HepG2 (cell line): ENCODE data around the gene IGFN1. TPM values are rescaled to one million over a fixed set of nuclear protein-coding genes. Genes with fewer than 3 reads are reported as not detected.
A peak's percentile ranks its signal among the peaks of the same experiment; 100 is the strongest.

Source experiments
- DNMT1 ChIP-seq: sonication (generic); formaldehyde crosslinking; IDR thresholded peaks from 2 replicates; pipeline ENCODE4 v1.5.1; 2020; ENCODE audit warnings: mild to moderate bottlenecking, missing genetic modification reagents
- NCOR1 ChIP-seq: fragments of 200-600 bp; sonication (generic); IDR thresholded peaks from 2 replicates; pipeline ENCODE4 v1.7.0; 2017; ENCODE audit warnings: antibody characterized with exemption, low read length, borderline replicate concordance
- PHF8 ChIP-seq: sonication (generic); formaldehyde crosslinking; IDR thresholded peaks from 2 replicates; pipeline ENCODE4 v1.5.0; 2020; ENCODE audit warnings: missing genetic modification reagents
- PRMT3 ChIP-seq: sonication (generic); formaldehyde crosslinking; IDR thresholded peaks from 2 replicates; pipeline ENCODE4 v1.8.1; 2022; ENCODE audit warnings: low read depth, mild to moderate bottlenecking, moderate library complexity, missing genetic modification reagents, borderline replicate concordance
- SP140L ChIP-seq: sonication (generic); formaldehyde crosslinking; IDR thresholded peaks from 2 replicates; pipeline ENCODE4 v1.4.0; 2020; ENCODE audit warnings: missing genetic modification reagents, borderline replicate concordance
- STAT5B ChIP-seq: sonication (generic); formaldehyde crosslinking; IDR thresholded peaks from 2 replicates; pipeline ENCODE4 v1.4.0; 2020; ENCODE audit warnings: missing genetic modification reagents
- TGIF2 ChIP-seq: IDR thresholded peaks from 2 replicates; pipeline ENCODE4 v1.6.1; 2016; ENCODE audit warnings: control low read depth, missing compliant biosample characterization
- ZFP36L1 ChIP-seq: sonication (generic); formaldehyde crosslinking; IDR thresholded peaks from 2 replicates; pipeline ENCODE4 v1.8.0; 2022; ENCODE audit warnings: mild to moderate bottlenecking, missing genetic modification reagents, moderate library complexity
- ZNF235 ChIP-seq: sonication (generic); formaldehyde crosslinking; IDR thresholded peaks from 2 replicates; pipeline ENCODE4 v1.8.1; 2023; ENCODE audit warnings: mild to moderate bottlenecking, missing genetic modification reagents, borderline replicate concordance
- ZNF431 ChIP-seq: sonication (generic); formaldehyde crosslinking; IDR thresholded peaks from 2 replicates; pipeline ENCODE4 v1.9.0; 2022; ENCODE audit warnings: missing genetic modification reagents, low read depth, mild to moderate bottlenecking, borderline replicate concordance
- ZNF468 ChIP-seq: sonication (generic); formaldehyde crosslinking; IDR thresholded peaks from 2 replicates; pipeline ENCODE4 v1.8.0; 2022; ENCODE audit warnings: mild to moderate bottlenecking, moderate library complexity, missing genetic modification reagents
- ZNF570 ChIP-seq: sonication (generic); formaldehyde crosslinking; IDR thresholded peaks from 2 replicates; pipeline ENCODE4 v1.4.0; 2020; ENCODE audit warnings: mild to moderate bottlenecking, missing genetic modification reagents, borderline replicate concordance
- ZNF709 ChIP-seq: sonication (generic); formaldehyde crosslinking; IDR thresholded peaks from 2 replicates; pipeline ENCODE4 v1.5.0; 2020; ENCODE audit warnings: mild to moderate bottlenecking, missing genetic modification reagents
- ZNF790 ChIP-seq: sonication (generic); formaldehyde crosslinking; IDR thresholded peaks from 2 replicates; pipeline ENCODE4 v1.8.0; 2022; ENCODE audit warnings: missing genetic modification reagents, mild to moderate bottlenecking, borderline replicate concordance
- polyA plus RNA-seq, 8 experiments: library from polyadenylated mRNA; depleted of rRNA in 3 of 8; stranded (reverse) in 7 of 8; unstranded in 1 of 8; fragments of >200 nt; fragmentation: Illumina TruSeq in 4 of 8; extraction: Trizol in 4 of 8; gene quantifications; 2 replicates each; pipeline versions ENCODE4 v1.2.1 to v1.2.3, GENCODE V29; 2011 to 2016; ENCODE audit warnings: low read depth in 4 of 8, missing spikeins in 1 of 8, mixed read lengths in 1 of 8; ENCODE audit not compliant: insufficient read depth in 1 of 8
- total RNA-seq, 5 experiments: library from RNA; depleted of rRNA; stranded (reverse); fragments of >200 nt; fragmentation: Illumina TruSeq; extraction: Trizol; gene quantifications; 2 replicates each; pipeline ENCODE4 v1.2.3, GENCODE V29; 2016; ENCODE audit warnings: low read depth in 1 of 5
- TF ChIP-seq, protein P1 (sequence below): sonication (generic); formaldehyde crosslinking; IDR thresholded peaks from 2 replicates; pipeline ENCODE4 v1.4.0; 2020; ENCODE audit warnings: missing genetic modification reagents, low read depth, mild to moderate bottlenecking, borderline replicate concordance
- TF ChIP-seq, protein P2 (sequence below): sonication (generic); formaldehyde crosslinking; IDR thresholded peaks from 2 replicates; pipeline ENCODE4 v1.4.0; 2020; ENCODE audit warnings: missing genetic modification reagents
- TF ChIP-seq, protein P3 (sequence below): sonication (generic); formaldehyde crosslinking; IDR thresholded peaks from 2 replicates; pipeline ENCODE4 v1.4.0; 2020; ENCODE audit warnings: missing genetic modification reagents
- TF ChIP-seq, protein P4 (sequence below): sonication (generic); formaldehyde crosslinking; IDR thresholded peaks from 2 replicates; pipeline ENCODE4 v1.9.0; 2021; ENCODE audit warnings: missing genetic modification reagents, borderline replicate concordance

The IGFN1 gene
- total and polyA plus RNA-seq, 2 of the 13 experiments (the other 11 are each of a cell fraction or from before 2014, with no cell fraction given) = 0.04 to 0.05 TPM

DNA sequence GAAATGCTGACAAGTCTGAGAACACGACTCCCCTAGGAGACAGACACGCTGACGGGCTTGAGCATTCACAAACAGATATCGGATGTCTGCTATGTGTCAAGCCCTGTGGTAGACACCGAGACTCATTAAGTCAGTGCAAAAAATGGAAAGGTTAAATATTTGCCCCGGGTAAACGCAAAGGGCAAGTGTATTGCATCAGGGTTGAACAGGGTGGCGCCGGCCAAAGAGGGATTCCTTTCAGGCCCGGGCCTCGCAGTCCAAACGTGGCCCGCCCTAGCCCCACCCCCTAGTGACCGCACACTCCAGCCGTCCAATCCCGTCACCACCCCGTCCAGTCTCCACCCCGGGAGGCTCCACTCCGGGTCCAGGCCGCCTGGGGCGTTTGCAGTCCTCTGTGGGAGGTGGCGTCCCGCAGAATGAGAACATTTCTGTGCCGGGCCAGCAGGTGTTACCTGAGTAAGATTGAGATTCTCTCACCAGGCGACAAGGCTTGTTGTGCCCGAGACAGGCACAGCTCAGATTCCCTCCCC is 20.0 kb upstream of the IGFN1 start (continued):
- TF ChIP-seq, protein P1, sequence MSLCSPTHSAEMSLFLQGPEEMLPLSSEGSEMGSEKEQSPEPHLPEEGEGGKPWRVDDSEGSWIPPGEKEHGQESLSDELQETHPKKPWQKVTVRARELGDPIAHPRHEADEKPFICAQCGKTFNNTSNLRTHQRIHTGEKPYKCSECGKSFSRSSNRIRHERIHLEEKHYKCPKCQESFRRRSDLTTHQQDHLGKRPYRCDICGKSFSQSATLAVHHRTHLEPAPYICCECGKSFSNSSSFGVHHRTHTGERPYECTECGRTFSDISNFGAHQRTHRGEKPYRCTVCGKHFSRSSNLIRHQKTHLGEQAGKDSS = no peak
- TF ChIP-seq ZNF570 = no peak
- TF ChIP-seq NCOR1 = peak; percentile 85; the same call in 1 of the 2 replicates
- TF ChIP-seq, protein P2, sequence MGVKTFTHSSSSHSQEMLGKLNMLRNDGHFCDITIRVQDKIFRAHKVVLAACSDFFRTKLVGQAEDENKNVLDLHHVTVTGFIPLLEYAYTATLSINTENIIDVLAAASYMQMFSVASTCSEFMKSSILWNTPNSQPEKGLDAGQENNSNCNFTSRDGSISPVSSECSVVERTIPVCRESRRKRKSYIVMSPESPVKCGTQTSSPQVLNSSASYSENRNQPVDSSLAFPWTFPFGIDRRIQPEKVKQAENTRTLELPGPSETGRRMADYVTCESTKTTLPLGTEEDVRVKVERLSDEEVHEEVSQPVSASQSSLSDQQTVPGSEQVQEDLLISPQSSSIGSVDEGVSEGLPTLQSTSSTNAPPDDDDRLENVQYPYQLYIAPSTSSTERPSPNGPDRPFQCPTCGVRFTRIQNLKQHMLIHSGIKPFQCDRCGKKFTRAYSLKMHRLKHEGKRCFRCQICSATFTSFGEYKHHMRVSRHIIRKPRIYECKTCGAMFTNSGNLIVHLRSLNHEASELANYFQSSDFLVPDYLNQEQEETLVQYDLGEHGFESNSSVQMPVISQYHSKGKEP (CRISPR knock-in tag) = no peak
- TF ChIP-seq, protein P3, sequence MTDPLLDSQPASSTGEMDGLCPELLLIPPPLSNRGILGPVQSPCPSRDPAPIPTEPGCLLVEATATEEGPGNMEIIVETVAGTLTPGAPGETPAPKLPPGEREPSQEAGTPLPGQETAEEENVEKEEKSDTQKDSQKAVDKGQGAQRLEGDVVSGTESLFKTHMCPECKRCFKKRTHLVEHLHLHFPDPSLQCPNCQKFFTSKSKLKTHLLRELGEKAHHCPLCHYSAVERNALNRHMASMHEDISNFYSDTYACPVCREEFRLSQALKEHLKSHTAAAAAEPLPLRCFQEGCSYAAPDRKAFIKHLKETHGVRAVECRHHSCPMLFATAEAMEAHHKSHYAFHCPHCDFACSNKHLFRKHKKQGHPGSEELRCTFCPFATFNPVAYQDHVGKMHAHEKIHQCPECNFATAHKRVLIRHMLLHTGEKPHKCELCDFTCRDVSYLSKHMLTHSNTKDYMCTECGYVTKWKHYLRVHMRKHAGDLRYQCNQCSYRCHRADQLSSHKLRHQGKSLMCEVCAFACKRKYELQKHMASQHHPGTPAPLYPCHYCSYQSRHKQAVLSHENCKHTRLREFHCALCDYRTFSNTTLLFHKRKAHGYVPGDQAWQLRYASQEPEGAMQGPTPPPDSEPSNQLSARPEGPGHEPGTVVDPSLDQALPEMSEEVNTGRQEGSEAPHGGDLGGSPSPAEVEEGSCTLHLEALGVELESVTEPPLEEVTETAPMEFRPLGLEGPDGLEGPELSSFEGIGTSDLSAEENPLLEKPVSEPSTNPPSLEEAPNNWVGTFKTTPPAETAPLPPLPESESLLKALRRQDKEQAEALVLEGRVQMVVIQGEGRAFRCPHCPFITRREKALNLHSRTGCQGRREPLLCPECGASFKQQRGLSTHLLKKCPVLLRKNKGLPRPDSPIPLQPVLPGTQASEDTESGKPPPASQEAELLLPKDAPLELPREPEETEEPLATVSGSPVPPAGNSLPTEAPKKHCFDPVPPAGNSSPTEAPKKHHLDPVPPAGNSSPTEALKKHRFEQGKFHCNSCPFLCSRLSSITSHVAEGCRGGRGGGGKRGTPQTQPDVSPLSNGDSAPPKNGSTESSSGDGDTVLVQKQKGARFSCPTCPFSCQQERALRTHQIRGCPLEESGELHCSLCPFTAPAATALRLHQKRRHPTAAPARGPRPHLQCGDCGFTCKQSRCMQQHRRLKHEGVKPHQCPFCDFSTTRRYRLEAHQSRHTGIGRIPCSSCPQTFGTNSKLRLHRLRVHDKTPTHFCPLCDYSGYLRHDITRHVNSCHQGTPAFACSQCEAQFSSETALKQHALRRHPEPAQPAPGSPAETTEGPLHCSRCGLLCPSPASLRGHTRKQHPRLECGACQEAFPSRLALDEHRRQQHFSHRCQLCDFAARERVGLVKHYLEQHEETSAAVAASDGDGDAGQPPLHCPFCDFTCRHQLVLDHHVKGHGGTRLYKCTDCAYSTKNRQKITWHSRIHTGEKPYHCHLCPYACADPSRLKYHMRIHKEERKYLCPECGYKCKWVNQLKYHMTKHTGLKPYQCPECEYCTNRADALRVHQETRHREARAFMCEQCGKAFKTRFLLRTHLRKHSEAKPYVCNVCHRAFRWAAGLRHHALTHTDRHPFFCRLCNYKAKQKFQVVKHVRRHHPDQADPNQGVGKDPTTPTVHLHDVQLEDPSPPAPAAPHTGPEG (CRISPR knock-in tag) = peak; percentile 73; the same call in 1 of the 2 replicates
- no peak for TF ChIP-seq PHF8
- peak; percentile 94 for TF ChIP-seq TGIF2
- TF ChIP-seq ZFP36L1 (CRISPR knock-in tag) = peak; percentile 21; the same call in 1 of the 2 replicates
- TF ChIP-seq PRMT3 (CRISPR knock-in tag) = no peak
- no peak for TF ChIP-seq ZNF790
- TF ChIP-seq ZNF468 (CRISPR knock-in tag) = no peak
- no peak for TF ChIP-seq STAT5B (CRISPR knock-in tag)
- TF ChIP-seq DNMT1 (CRISPR knock-in tag) = no peak
- TF ChIP-seq ZNF431 = peak; percentile 23; the same call in 1 of the 2 replicates
- TF ChIP-seq ZNF235 (CRISPR knock-in tag) = no peak
- TF ChIP-seq, protein P4, sequence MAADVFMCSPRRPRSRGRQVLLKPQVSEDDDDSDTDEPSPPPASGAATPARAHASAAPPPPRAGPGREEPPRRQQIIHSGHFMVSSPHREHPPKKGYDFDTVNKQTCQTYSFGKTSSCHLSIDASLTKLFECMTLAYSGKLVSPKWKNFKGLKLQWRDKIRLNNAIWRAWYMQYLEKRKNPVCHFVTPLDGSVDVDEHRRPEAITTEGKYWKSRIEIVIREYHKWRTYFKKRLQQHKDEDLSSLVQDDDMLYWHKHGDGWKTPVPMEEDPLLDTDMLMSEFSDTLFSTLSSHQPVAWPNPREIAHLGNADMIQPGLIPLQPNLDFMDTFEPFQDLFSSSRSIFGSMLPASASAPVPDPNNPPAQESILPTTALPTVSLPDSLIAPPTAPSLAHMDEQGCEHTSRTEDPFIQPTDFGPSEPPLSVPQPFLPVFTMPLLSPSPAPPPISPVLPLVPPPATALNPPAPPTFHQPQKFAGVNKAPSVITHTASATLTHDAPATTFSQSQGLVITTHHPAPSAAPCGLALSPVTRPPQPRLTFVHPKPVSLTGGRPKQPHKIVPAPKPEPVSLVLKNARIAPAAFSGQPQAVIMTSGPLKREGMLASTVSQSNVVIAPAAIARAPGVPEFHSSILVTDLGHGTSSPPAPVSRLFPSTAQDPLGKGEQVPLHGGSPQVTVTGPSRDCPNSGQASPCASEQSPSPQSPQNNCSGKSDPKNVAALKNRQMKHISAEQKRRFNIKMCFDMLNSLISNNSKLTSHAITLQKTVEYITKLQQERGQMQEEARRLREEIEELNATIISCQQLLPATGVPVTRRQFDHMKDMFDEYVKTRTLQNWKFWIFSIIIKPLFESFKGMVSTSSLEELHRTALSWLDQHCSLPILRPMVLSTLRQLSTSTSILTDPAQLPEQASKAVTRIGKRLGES = 0 out of 2 replicates have a peak, but pooled peaks have one; percentile 30
- no peak for TF ChIP-seq ZNF709 (CRISPR knock-in tag)
- no peak; the same call in 1 of the 2 replicates for TF ChIP-seq SP140L (CRISPR knock-in tag)
